Ascending aorta (tissue), 2 donors: ENCODE data around the gene UCP2. TPM values are rescaled to one million over a fixed set of nuclear protein-coding genes. Genes with fewer than 3 reads are reported as not detected.
"Not testable (repeated sequence)": the region's sequence is repeated elsewhere in the genome, so short reads cannot be mapped to it uniquely, and the experiment has no call there.

Source experiments
- DNase-seq, 2 donors: peaks; one replicate each; pipeline ENCODE4 v3.0.0-alpha.2; 2019; ENCODE audit warnings: low spot score in 2 of 2
- H3K27ac ChIP-seq, 2 donors: fragments of 200-600 bp; sonication (generic); one replicate each; pipeline ENCODE4 v1.5.1; 2016 to 2017; ENCODE audit warnings: mild to moderate bottlenecking in 1 of 2
- H3K27me3 ChIP-seq: fragments of 200-600 bp; sonication (generic); one replicate; pipeline ENCODE4 v1.5.1; 2017
- H3K36me3 ChIP-seq, 2 donors: fragments of 200-600 bp; sonication (generic); one replicate each; pipeline ENCODE4 v1.5.1; 2016
- H3K4me1 ChIP-seq, 2 donors: fragments of 200-600 bp; sonication (generic); one replicate each; pipeline ENCODE4 v1.5.1; 2016 to 2017; ENCODE audit warnings: mild to moderate bottlenecking in 1 of 2
- H3K4me3 ChIP-seq, 2 donors: fragments of 200-600 bp; sonication (generic); one replicate each; pipeline ENCODE4 v1.5.1; 2016 to 2017; ENCODE audit warnings: mild to moderate bottlenecking in 1 of 2
- H3K9me3 ChIP-seq, 2 donors: fragments of 200-600 bp; sonication (generic); one replicate each; pipeline ENCODE4 v1.5.1; 2016
- intact Hi-C: fragments of 100-400 bp; cut with DNase I; formaldehyde crosslinking; loops from one replicate; pipeline ENCODE4 v1.15.1; 2023
- total RNA-seq: library from RNA; depleted of rRNA; stranded (reverse); fragments of >200 nt; gene quantifications from one replicate; pipeline ENCODE4 v1.1.0, GENCODE V29; 2016
- TF ChIP-seq, protein P1 (sequence below), 3 experiments: fragments of 200-600 bp in 2 of 3; fragments of 450-650 bp in 1 of 3; sonication (generic) in 2 of 3; IDR thresholded peaks; one replicate each; pipeline ENCODE4 v1.5.1; 2016 to 2019; ENCODE audit warnings: antibody characterized with exemption in 3 of 3, mild to moderate bottlenecking in 1 of 3, moderate library complexity in 1 of 3

The UCP2 gene
- total RNA-seq, 1 donor from 2014 or later, result 2.7 TPM

DNA sequence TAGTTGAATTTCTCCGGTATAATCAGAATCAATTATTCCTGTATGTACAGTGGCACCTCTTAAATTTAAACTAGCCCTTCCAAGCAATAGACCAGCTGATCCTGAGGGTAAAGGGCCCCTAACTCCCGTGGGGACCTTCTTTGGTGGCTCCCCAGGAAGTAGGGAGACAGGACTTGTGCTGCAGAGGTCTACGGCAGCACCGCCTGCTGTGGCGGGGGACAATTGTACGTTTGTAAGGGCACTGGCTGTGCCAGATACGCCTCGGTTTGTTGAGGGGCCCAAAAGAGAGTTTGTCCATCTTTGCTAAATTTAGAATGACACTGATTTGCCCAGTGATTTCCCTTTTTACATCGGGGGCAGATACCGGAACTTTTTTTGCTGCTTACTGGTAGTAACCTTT is 37.7 kb downstream of the UCP2 start:
- no peak overlapping the region for H3K27ac ChIP-seq
- H3K36me3 ChIP-seq, result no peaks in the 10 kb centered on the region
- H3K9me3 ChIP-seq, result no peaks in the 10 kb centered on the region
- H3K4me3 ChIP-seq, result no peak overlapping the region
- no peaks in the 10 kb centered on the region for H3K27me3 ChIP-seq
- TF ChIP-seq, protein P1, sequence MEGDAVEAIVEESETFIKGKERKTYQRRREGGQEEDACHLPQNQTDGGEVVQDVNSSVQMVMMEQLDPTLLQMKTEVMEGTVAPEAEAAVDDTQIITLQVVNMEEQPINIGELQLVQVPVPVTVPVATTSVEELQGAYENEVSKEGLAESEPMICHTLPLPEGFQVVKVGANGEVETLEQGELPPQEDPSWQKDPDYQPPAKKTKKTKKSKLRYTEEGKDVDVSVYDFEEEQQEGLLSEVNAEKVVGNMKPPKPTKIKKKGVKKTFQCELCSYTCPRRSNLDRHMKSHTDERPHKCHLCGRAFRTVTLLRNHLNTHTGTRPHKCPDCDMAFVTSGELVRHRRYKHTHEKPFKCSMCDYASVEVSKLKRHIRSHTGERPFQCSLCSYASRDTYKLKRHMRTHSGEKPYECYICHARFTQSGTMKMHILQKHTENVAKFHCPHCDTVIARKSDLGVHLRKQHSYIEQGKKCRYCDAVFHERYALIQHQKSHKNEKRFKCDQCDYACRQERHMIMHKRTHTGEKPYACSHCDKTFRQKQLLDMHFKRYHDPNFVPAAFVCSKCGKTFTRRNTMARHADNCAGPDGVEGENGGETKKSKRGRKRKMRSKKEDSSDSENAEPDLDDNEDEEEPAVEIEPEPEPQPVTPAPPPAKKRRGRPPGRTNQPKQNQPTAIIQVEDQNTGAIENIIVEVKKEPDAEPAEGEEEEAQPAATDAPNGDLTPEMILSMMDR (IDR thresholded peaks at IDR 0.05), result no peak
- intact Hi-C loops, result no loop called here
- H3K4me1 ChIP-seq, result no peaks in the 10 kb centered on the region
- DNase-seq, result no peak

DNA sequence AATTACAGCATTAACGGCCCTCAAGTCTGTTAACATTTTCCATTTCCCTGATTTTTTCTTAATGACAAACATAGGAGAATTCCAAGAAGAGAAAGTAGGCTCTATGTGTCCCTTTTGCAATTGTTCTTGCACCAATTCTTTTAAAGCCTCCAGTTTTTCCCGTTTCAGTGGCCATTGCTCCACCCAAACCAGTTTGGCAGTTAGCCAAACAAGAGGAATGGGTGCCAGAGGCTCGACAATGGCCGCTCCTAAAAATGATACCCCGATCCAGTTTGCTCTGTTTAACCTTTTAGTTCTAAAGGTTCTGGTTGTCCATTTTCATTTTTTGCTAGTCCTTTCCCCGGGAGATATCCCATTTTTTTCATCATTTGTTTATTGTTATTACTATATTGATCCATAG is 38.6 kb downstream of the UCP2 start:
- Histone ChIP-seq H3K36me3 (no peaks in the 10 kb centered on the region), H3K9me3 (no peaks in the 10 kb centered on the region), H3K4me3 (peak overlapping the region in 1 of 2 donors; percentile 32), H3K27ac (no peak overlapping the region), H3K4me1 (no peaks in the 10 kb centered on the region), H3K27me3 (no peaks in the 10 kb centered on the region)
- DNase-seq, result no peak
- intact Hi-C loops, result no loop called here
- TF ChIP-seq, protein P1 (IDR thresholded peaks at IDR 0.05), result no peak

DNA sequence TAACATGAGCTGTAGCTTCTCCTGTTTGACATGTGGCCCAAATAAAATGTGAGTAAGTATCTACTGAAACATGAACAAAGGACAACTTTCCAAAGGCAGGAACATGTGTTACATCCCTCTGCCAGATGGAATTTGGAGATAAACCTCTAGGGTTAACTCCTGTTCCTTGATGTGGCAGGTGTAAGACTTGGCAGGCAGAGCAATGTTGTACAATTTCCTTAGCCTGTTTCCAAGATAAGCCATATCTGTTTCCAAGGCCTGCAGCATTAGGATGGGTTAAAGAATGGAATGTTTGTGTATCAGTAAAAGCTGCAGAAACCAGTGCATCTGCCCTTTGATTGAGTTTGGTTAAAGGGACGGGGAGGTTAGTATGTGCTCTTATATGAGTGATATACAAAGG is 40.6 kb downstream of the UCP2 start:
- DNase-seq, result no peak
- TF ChIP-seq, protein P1 (IDR thresholded peaks at IDR 0.05), result no peak
- no peak overlapping the region for H3K4me3 ChIP-seq

DNA sequence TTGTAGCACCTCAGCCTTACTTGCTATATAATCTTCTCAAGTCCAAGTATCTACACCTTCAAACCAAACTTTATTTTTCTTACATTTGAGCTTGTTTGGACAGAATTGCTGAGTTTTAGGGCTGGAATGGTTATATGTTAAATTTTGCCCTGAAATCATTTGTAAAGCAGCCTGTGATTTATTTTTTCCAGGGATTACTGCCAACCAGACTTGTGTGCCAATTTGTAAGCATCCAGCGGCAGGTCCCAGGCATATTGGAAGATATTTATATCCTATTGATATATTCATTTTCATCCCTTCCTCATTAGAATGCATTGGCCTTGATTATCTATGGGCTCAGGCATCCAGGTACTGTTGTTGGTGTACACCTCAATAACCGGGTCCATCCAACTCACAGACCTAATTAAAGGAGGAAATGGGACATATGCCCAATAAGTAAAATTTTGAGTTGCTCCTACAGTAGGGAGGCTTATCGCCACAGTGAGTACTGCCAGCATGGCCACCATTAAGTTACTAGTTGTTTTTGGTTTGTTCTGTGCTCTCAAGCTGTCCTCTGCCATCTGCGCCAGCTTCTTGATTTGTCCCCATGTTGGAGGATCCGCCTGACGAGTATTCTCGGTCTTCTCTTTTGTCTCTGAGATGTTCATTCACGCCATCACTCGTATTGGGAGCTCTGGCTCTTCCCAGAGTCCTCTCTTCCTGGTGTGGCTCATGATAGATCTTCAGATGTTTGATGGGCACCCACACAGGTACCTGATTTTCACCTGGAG is 41.7 kb downstream of the UCP2 start:
- H3K9me3 ChIP-seq, result no peaks in the 10 kb centered on the region
- DNase-seq, result no peak
- H3K36me3 ChIP-seq, result no peaks in the 10 kb centered on the region
- H3K27ac ChIP-seq, result no peak overlapping the region
- H3K4me3 ChIP-seq, result no peak overlapping the region
- H3K27me3 ChIP-seq, result no peaks in the 10 kb centered on the region
- no peaks in the 10 kb centered on the region for H3K4me1 ChIP-seq
- TF ChIP-seq, protein P1 (IDR thresholded peaks at IDR 0.05), result no peak
- intact Hi-C loops, result no loop called here

More for the DNA sequence above, 40.6 kb downstream of the UCP2 start:
- no peaks in the 10 kb centered on the region for H3K36me3 ChIP-seq
- H3K9me3 ChIP-seq, result no peaks in the 10 kb centered on the region
- H3K27me3 ChIP-seq, result no peaks in the 10 kb centered on the region
- intact Hi-C loops, result no loop called here
- no peak overlapping the region for H3K27ac ChIP-seq
- no peaks in the 10 kb centered on the region for H3K4me1 ChIP-seq

DNA sequence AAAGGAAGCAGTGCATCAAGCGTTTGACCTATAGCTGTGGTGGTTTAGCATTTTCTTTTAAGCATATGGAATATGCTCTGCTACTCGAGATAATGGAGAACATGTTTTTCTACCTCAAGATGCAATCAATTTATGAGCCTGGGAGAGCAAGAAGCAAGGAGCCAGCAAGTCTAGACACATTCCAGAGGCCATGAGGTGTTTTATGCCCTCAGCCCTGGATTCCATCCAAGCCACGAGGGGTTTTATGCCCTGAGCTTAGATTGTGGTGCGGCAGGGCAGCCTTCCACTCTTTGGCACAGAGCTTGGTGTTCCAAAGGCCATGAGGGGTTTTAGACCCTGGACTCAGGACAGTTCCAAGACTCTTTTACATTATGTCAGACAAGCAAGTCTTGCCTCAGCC is 43.5 kb downstream of the UCP2 start:
- intact Hi-C loops, result no loop called here
- Histone ChIP-seq H3K27me3 (no peaks in the 10 kb centered on the region), H3K4me1 (no peaks in the 10 kb centered on the region), H3K9me3 (no peaks in the 10 kb centered on the region), H3K4me3 (no peak overlapping the region), H3K36me3 (peaks cover 0 to 3% of the 10 kb centered on the region in 2 donors), H3K27ac (no peak overlapping the region)
- TF ChIP-seq, protein P1 (IDR thresholded peaks at IDR 0.05), result no peak
- no peak for DNase-seq

DNA sequence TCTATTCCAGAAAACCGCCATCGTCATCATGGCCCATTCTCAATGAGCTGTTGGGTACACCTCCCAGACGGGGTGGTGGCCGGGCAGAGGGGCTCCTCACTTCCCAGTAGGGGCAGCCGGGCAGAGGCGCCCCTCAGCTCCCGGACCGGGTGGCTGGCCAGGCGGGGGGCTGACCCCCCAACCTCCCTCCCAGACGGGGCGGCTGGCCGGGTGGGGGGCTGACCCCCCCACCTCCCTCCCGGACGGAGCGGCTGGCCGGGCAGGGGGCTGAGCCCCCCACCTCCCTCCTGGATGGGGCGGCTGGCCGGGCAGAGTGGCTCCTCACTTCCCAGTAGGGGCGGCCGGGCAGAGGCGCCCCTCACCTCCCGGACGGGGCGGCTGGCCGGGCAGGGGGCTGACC is 46.6 kb downstream of the UCP2 start:
- H3K9me3 ChIP-seq, intact Hi-C loops, H3K4me3 ChIP-seq, DNase-seq, H3K4me1 ChIP-seq, H3K36me3 ChIP-seq, H3K27me3 ChIP-seq, H3K27ac ChIP-seq: not testable (repeated sequence)
